GM21447 (cell line): ENCODE measurements around the gene ABCG4.

Source experiments
- ATAC-seq: cut with Tn5 transposase; IDR thresholded peaks from one replicate; pipeline ENCODE4 v1.9.1; 2021; ENCODE audit not compliant: unreplicated experiment

ABCG4 gene

DNA sequence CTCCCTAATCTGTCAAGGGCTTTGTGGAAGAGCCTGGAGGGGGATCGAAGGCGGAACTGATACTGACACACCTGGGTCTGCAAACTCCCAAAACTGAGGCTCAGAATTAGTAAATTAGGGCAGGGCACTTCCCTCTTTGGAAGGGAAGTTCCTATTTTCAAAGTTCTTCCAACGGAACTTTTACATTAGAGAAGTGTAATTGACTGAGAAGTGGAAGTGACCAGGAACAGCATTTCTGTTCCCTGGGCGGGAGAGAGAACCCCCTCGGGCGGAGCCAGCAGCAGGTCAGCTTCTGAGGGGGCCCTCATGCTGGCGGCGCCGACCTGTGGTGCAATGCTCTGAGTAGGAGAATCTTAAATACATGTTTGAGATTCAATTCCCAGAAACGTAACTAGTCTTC is 56.2 kb downstream of the ABCG4 start:
- no peak for ATAC-seq

- peak; percentile 67 for ATAC-seq
Observed at GRCh38 chr11:119205574-119206510, 57.0 kb downstream of the ABCG4 start, which contains the start of gene CBL. CBL (plus strand) TSS chr11:119206339; CDS start chr11:119206418, 79 bp downstream.

GRCh38 chr11:119206511-119207414 is 57.9 kb downstream of the ABCG4 start:
- peak; percentile 34 for ATAC-seq

GRCh38 chr11:119207415-119207960 is 58.6 kb downstream of the ABCG4 start:
- no peak for ATAC-seq

- ATAC-seq = no peak
Observed at GRCh38 chr11:119209186-119209585, 60.3 kb downstream of the ABCG4 start.

DNA sequence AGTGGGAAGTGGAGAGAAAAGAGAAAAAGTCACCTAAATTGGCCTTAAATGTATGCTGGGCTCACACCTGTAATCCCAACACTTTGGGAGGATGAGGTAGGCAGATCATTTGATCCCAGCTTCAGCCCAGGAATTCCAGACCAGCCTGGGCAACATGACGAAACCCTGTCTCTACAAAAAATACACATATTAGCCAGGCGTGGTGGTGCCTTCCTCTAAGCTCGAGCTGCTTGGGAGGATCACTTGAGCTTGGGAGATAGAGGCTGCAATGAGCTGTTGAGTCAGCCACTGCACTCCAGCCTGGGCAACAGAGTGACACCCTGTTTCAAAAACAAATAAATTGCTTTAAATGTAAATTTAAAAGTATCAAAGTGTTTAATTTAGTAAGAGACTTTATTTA is 61.2 kb downstream of the ABCG4 start:
- no peak for ATAC-seq
